DND-41 (cell line): Measurements from ENCODE around the gene CEP131.

Experiments used
- EZH2 ChIP-seq: IDR thresholded peaks from 3 replicates; pipeline ENCODE4 v1.6.1; 2012; ENCODE audit warnings: borderline replicate concordance, low read depth, mild to moderate bottlenecking, moderate library complexity, low read length, inconsistent platforms; ENCODE audit not compliant: severe bottlenecking
- TF ChIP-seq, protein P1 (sequence below): IDR thresholded peaks from 2 replicates; pipeline ENCODE4 v1.5.1; 2012; ENCODE audit warnings: borderline replicate concordance, low read length, moderate library complexity, mild to moderate bottlenecking; ENCODE audit not compliant: poor library complexity, severe bottlenecking; ENCODE audit errors: extremely low read depth

DNA sequence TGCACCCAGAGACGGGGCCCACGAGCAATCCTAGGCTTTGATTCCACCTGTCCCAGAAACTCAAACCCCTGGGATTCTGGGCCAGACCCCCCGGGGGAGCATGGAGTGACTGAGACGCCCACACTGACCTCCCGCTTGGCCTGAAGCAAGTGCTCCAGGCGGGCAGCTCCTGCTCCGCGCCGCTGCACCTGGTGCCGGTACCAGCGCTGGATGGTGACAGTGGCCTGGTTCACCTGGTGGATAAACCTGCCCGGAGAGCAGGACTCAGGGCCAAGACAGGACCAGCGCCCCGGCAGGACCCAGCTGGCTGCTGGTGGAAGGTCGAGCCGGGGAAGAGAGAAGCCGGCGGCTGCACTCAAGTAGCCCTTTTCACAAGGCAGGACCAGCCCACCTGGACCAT, 22.6 kb downstream of the CEP131 start:
- TF ChIP-seq, protein P1, sequence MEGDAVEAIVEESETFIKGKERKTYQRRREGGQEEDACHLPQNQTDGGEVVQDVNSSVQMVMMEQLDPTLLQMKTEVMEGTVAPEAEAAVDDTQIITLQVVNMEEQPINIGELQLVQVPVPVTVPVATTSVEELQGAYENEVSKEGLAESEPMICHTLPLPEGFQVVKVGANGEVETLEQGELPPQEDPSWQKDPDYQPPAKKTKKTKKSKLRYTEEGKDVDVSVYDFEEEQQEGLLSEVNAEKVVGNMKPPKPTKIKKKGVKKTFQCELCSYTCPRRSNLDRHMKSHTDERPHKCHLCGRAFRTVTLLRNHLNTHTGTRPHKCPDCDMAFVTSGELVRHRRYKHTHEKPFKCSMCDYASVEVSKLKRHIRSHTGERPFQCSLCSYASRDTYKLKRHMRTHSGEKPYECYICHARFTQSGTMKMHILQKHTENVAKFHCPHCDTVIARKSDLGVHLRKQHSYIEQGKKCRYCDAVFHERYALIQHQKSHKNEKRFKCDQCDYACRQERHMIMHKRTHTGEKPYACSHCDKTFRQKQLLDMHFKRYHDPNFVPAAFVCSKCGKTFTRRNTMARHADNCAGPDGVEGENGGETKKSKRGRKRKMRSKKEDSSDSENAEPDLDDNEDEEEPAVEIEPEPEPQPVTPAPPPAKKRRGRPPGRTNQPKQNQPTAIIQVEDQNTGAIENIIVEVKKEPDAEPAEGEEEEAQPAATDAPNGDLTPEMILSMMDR = no peak
- no peak for TF ChIP-seq EZH2
